Heart right ventricle (tissue), 16 donors: Measurements from ENCODE around the gene PAX2. TPM values are rescaled to one million over a fixed set of nuclear protein-coding genes. Genes with fewer than 3 reads are reported as not detected.

Experiments
- ATAC-seq, 8 donors: fragments of 200-7000 bp; cut with Tn5 transposase; one replicate each; pipeline ENCODE4 v1.9.1; 2020; ENCODE audit warnings: mild to moderate bottlenecking in 8 of 8, moderate library complexity in 8 of 8, moderate number of reproducible peaks in 1 of 8
- DNase-seq, 2 donors: peaks; one replicate each; pipeline ENCODE4 v3.0.0-alpha.2; 2020
- H3K27ac ChIP-seq, 10 donors: fragments of 200-600 bp; sonication (generic) in 2 of 10; one replicate each; pipeline versions ENCODE4 v1.5.0 to v1.8.0; 2020 to 2022; ENCODE audit warnings: mild to moderate bottlenecking in 3 of 10
- H3K27me3 ChIP-seq, 7 donors: fragments of 200-600 bp; one replicate each; pipeline ENCODE4 v1.8.0; 2021 to 2022; ENCODE audit warnings: mild to moderate bottlenecking in 2 of 7
- H3K36me3 ChIP-seq, 9 donors: fragments of 200-600 bp; sonication (generic) in 1 of 9; one replicate each; pipeline versions ENCODE4 v1.5.0 to v1.8.0; 2020 to 2022; ENCODE audit warnings: mild to moderate bottlenecking in 2 of 9
- H3K4me1 ChIP-seq, 9 donors: fragments of 200-600 bp; sonication (generic) in 1 of 9; one replicate each; pipeline versions ENCODE4 v1.5.0 to v1.8.0; 2020 to 2022; ENCODE audit warnings: mild to moderate bottlenecking in 4 of 9
- H3K4me3 ChIP-seq, 10 donors: fragments of 200-600 bp; sonication (generic) in 2 of 10; one replicate each; pipeline versions ENCODE4 v1.5.0 to v1.8.0; 2020 to 2022; ENCODE audit warnings: mild to moderate bottlenecking in 7 of 10, moderate library complexity in 2 of 10
- H3K9me3 ChIP-seq, 11 donors: fragments of 200-600 bp in 10 of 11; sonication (generic) in 2 of 11; one replicate each; pipeline versions ENCODE4 v1.5.0 to v1.8.0; 2013 to 2022; ENCODE audit warnings: mild to moderate bottlenecking in 2 of 11, control low read depth in 1 of 11, moderate library complexity in 1 of 11
- WGBS, 2 donors: extraction: QIAGEN DNeasy Blood & Tissue Kit; methylation state at CpG; one replicate each; pipeline ENCODE4 v1.1.7; 2013; ENCODE audit warnings: inconsistent platforms in 1 of 2; 5-methylcytosine and 5-hydroxymethylcytosine counted together
- intact Hi-C, 10 donors: fragments of 100-400 bp; cut with DNase I; formaldehyde crosslinking; loops; one replicate each; pipeline versions ENCODE4 v1.11.1 to v1.14.2; 2022
- polyA plus RNA-seq, 2 donors: library from polyadenylated mRNA; stranded (reverse); fragments of 200-250 nt; gene quantifications; one replicate each; pipeline ENCODE4 v1.2.3, GENCODE V29; 2013
- total RNA-seq, 10 donors: library from RNA; stranded (reverse); fragmentation: NEBNext Ultra II Directional in 3 of 10; extraction: Animal tissue kit (Norgen Biotek cat#: 25700) in 3 of 10; gene quantifications; one replicate each; pipeline versions ENCODE4 v1.2.1 to v1.2.4, GENCODE V29; 2021 to 2023
- TF ChIP-seq, protein P1 (sequence below), 9 donors: fragments of 200-600 bp; sonication (generic) in 2 of 9; IDR thresholded peaks; one replicate each; pipeline versions ENCODE4 v1.5.0 to v1.8.0; 2021 to 2022; ENCODE audit warnings: antibody characterized with exemption in 9 of 9, mild to moderate bottlenecking in 5 of 9, moderate library complexity in 1 of 9
- donor health status: Arrhythmogenic right ventricular cardiomyopathy.
- donor health status: ischemic (EF 13 %, LVEDD 7.1; RV severe dilation, severe dysfunction).
- donor health status: healthy with polysubstance abuse.
- donor health status: DM: no; HTN: yes; CAD: no.
- donor health status: DM: no; HTN: no; CAD: no.
- donor health status: ischemic (EF 25% LVEDD 6.9; RV normal size, moderate dysfunction).
- donor health status: ischemic (EF 25% LVEDD 5.7; RV mildly dilated, moderate dysfunction).
- donor health status: healthy.
- donor health status: DM: yes; HTN: yes; CAD: no.
- donor health status: Ischemic cardiomyopathy.
- donor health status: ischemic (EF 35%, LVEDD 5.7; RV mildly dilated, moderate dysfunction).
- donor health status: nonischemic (EF 11% LVEDD 7.7; RV severe dilation, severe dysfunction).
- donor health status: DM: yes; HTN: yes; CAD: no.
- donor health status: PGD.
- donor health status: ischemic (EF 29% LVEDD 5.4; RV normal size, mild dysfunction).
- donor health status: nonischemic (EF 23%, LVEDD 6.1; RV moderate dilation, normal function).

PAX2 gene
- total and polyA plus RNA-seq, 12 donors, result not detected

DNA sequence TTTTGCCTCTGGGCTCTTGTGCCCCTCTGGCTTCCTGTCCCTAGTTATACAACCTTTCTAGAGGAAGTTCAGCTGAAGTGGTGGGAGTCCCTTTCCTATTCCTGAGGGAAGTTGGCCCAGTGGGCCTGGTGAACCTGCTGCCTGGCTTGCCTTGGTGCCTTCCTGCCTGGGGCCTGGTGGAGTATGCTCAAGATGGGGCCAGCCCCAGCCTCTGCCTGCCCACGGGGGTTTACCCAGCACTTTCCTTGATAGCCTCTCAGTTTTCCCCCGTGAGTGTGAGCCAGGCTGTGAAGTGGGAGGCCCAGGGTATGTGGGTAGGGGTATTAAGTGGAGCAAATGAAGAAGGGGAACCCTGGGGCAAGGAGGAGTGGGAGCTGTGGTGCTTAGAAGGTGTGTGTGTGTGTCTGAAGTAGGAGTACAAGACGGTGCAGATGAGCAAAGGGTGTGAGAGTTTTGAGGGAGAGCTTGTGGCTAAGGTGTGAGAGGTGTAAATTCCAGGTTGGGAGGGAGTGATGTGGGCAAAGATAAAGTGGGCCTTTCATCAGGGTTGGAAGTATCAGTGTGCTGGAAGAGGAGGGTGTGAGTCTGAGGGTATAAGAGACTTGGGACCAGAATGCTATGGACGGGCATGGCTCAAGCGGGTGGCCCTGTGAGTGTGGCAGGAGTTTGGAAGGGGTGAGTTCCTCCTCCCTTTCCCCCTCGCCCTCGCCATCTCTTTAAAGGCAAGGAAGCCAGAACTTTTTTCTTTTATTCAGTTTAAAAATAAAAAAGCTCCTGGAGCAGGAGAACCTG is 10.9 kb upstream of the PAX2 start:
- Histone ChIP-seq H3K4me3 (no peak overlapping the region), H3K4me1 (peaks cover 4 to 44% (median 36%) of the 10 kb centered on the region in 9 donors), H3K27ac (no peak overlapping the region), H3K36me3 (no peaks in the 10 kb centered on the region), H3K27me3 (peaks cover 36 to 100% (median 100%) of the 10 kb centered on the region in 7 donors), H3K9me3 (no peaks in the 10 kb centered on the region)
- intact Hi-C loops, result loop anchor here in 2 of 10 donors (10.0 kb wide), 1 partner anchor 170 kb away; no protein-coding TSS in a partner anchor
- DNase-seq, result no peak
- WGBS, 2 donors, result 43 to 53% methylated on average over 7 of the region's 7 CpGs
- ATAC-seq, result no peak
- TF ChIP-seq, protein P1, sequence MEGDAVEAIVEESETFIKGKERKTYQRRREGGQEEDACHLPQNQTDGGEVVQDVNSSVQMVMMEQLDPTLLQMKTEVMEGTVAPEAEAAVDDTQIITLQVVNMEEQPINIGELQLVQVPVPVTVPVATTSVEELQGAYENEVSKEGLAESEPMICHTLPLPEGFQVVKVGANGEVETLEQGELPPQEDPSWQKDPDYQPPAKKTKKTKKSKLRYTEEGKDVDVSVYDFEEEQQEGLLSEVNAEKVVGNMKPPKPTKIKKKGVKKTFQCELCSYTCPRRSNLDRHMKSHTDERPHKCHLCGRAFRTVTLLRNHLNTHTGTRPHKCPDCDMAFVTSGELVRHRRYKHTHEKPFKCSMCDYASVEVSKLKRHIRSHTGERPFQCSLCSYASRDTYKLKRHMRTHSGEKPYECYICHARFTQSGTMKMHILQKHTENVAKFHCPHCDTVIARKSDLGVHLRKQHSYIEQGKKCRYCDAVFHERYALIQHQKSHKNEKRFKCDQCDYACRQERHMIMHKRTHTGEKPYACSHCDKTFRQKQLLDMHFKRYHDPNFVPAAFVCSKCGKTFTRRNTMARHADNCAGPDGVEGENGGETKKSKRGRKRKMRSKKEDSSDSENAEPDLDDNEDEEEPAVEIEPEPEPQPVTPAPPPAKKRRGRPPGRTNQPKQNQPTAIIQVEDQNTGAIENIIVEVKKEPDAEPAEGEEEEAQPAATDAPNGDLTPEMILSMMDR (IDR thresholded peaks at IDR 0.05), result no peak

DNA sequence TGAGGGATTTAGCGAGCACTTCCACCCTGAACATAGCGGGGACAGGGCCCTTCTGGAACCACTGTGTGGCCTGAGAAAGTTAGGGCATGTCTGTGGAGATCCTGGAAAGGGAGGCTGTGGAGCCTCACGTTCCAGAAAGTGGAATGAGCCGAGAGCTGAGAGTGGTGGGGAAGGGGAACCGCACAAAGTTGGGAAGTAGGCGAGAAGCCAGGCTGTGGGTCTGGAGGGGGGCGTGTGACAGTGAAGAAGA is 10.4 kb upstream of the PAX2 start:
- intact Hi-C loops, result loop anchor here in 2 of 10 donors (10.0 kb wide), 1 partner anchor 170 kb away; no protein-coding TSS in a partner anchor
- DNase-seq, result no peak
- peaks cover 41 to 100% (median 100%) of the 10 kb centered on the region in 7 donors for H3K27me3 ChIP-seq

DNA sequence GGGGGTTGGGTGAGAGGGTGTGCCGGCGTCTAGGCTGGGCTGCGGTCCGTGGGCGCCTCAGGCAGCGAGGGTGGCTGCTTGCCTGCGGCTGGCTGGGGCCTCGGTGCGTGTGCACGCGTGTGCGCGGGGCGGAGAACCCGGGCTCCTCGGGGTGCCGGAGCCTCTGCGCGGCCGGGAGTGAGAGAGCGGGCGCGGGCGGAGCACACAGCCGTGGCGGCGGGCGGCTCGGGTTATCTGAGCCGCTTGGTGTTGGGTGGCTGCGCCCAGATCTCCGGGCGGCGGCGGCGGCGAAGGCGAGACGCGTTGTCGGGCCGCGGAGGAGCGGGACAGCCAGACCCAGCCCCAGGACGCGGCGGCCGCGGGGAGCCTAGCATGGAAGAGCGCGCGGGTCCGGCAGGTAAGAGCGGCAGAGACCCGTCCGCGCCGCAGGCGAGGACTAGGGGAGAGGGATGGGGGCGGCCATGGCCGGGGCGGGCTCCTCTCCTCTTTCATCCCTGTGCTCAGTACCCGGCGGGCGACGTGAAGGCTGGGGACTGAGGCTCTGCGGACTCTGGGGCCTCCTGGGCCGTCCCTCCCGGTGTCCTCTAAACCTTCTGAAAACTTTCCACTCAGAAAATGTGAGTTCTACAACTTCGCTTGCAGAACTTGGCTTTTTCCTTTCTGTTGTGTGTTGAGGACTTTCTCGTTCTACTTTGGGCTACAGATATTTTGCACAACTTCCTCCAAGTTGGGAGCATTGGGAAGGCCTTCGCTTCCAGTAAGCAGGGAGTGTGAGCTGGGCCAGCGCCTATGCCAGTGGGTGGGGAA is 9.8 kb upstream of the PAX2 start:
- intact Hi-C loops, result loop anchor here in 2 of 10 donors (10.0 kb wide), 1 partner anchor 171 kb away; no protein-coding TSS in a partner anchor
- H3K27me3 ChIP-seq, result peaks cover 43 to 100% (median 100%) of the 10 kb centered on the region in 7 donors
- TF ChIP-seq, protein P1 (IDR thresholded peaks at IDR 0.05), result no peak
- ATAC-seq (peak in 1 of 8 donors; percentile 36), DNase-seq (no peak)
- H3K36me3 ChIP-seq, result no peaks in the 10 kb centered on the region
- no peaks in the 10 kb centered on the region for H3K9me3 ChIP-seq
- peaks cover 4 to 37% (median 30%) of the 10 kb centered on the region in 9 donors for H3K4me1 ChIP-seq
- no peak overlapping the region for H3K27ac ChIP-seq
- WGBS, 2 donors, result 4 to 6% methylated on average over 69 to 73 of the region's 73 CpGs
- no peak overlapping the region for H3K4me3 ChIP-seq

More for the DNA sequence above, 10.4 kb upstream of the PAX2 start:
- H3K27ac ChIP-seq, result no peak overlapping the region
- H3K36me3 ChIP-seq, result no peaks in the 10 kb centered on the region
- H3K4me1 ChIP-seq, result peaks cover 6 to 43% (median 35%) of the 10 kb centered on the region in 9 donors
- no peak for ATAC-seq
- 24 to 26% methylated on average over 7 of the region's 7 CpGs for WGBS, 2 donors
- no peaks in the 10 kb centered on the region for H3K9me3 ChIP-seq
- no peak overlapping the region for H3K4me3 ChIP-seq
- TF ChIP-seq, protein P1 (IDR thresholded peaks at IDR 0.05), result no peak

DNA sequence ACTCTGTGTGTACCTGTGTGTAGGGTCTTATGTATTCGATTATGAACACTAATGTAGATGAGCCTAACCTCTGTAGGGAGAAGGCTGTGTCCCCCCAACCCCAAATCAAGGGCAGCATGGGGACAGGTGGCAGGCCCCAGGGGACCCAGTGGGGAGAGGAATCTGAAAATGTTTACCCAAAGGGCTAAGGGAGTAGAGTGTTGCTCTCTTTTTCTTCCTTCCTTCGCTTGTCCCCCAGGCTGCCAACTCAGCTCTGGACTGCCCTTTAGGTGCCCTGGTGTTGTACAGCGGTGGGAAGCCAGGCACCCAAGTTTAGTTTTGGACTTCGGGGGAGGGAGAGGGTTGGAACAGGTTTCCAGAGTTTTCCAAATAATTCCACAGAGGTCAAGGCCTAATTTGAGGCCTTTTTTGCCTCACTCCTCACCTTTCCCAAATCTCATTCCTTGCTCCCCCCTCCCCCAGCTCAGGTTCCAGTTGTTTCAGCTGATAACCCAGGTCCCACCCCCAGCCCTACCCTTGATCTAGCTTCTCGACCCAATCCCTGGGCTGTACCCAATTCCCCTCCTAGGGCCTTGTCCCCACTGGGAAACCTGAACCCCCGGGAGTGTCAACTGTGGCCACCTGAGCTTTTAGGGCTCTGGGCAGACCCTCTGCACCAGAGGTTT is 9.1 kb upstream of the PAX2 start:
- ATAC-seq (no peak), DNase-seq (no peak)
- TF ChIP-seq, protein P1 (IDR thresholded peaks at IDR 0.05), result no peak
- Histone ChIP-seq H3K27me3 (peaks cover 44 to 100% (median 100%) of the 10 kb centered on the region in 7 donors), H3K9me3 (no peaks in the 10 kb centered on the region), H3K36me3 (no peaks in the 10 kb centered on the region), H3K27ac (no peak overlapping the region), H3K4me3 (no peak overlapping the region), H3K4me1 (peaks cover 3 to 30% (median 22%) of the 10 kb centered on the region in 9 donors)
- 39 to 42% methylated on average over 6 of the region's 6 CpGs for WGBS, 2 donors
- intact Hi-C loops, result loop anchor here in 2 of 10 donors (10.0 kb wide), 1 partner anchor 171 kb away; no protein-coding TSS in a partner anchor
